ENCODE results near the gene ATP1A1.

DNA sequence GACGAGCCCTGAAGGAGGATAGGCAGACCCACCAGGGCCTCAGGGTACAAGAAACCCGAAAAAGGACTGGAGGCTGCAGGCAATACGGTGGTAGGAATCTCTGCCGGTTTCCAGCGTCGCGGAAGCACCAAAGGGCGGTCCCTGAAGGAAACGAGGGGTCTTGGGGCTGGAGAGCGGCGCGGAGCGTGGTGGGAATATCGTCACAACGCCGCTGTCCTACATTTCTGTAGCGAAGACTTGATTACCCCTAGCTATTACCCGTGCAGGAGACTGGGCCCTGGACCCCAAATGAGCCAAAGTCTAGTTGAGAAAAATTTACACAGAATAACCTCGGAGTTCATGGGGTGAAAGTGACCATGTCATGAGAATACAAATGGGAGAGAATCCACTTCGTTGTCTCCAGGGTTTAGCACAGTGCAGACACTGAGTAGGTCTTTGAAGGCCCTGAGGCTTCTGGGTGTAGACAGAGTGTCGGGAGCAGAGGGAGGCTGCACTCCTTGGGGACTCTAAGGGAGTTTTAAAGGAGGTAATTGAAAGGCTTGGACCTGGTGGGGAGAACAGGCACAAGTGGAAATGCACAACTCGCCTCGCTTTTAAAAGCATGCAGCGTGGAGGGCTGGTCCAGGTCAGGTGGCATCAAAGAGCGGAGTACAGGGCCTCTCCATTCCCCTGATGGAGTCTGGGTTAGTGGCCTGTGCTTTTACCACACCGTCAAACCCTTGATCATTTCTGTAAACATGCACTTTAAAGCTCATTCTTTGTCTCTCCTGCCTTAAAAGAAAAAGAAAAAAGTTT lies 1.5 kb downstream of the ATP1A1 start:
- TF ChIP-seq, protein P1, sequence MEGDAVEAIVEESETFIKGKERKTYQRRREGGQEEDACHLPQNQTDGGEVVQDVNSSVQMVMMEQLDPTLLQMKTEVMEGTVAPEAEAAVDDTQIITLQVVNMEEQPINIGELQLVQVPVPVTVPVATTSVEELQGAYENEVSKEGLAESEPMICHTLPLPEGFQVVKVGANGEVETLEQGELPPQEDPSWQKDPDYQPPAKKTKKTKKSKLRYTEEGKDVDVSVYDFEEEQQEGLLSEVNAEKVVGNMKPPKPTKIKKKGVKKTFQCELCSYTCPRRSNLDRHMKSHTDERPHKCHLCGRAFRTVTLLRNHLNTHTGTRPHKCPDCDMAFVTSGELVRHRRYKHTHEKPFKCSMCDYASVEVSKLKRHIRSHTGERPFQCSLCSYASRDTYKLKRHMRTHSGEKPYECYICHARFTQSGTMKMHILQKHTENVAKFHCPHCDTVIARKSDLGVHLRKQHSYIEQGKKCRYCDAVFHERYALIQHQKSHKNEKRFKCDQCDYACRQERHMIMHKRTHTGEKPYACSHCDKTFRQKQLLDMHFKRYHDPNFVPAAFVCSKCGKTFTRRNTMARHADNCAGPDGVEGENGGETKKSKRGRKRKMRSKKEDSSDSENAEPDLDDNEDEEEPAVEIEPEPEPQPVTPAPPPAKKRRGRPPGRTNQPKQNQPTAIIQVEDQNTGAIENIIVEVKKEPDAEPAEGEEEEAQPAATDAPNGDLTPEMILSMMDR (conservative IDR thresholded peaks at IDR 0.05; ENCODE audit: low read depth, low read length) = no peak
- no peak for TF ChIP-seq EZH2 (IDR thresholded peaks at IDR 0.05; ENCODE audit: low read length, unreplicated experiment)
- no peak for TF ChIP-seq EZH2phosphoT487 (IDR thresholded peaks at IDR 0.05; ENCODE audit: borderline replicate concordance, low read length)

Data from PC-3 (cell line).